Colon (tissue), 2 donors: Measurements from ENCODE around the gene CRABP2.

ENCODE experiments used
- FAIRE-seq: peaks from 2 replicates; lab custom pipeline; 2012; peaks lifted over from hg19 to GRCh38; lab: Jason Lieb, UNC
- donor health status: control.
- donor health status: control.

CRABP2 gene

GRCh38 chr1:156689953-156690674 is 15.3 kb downstream of the CRABP2 start:
- no peak for FAIRE-seq

GRCh38 chr1:156689035-156689952 is 16.1 kb downstream of the CRABP2 start:
- FAIRE-seq, result no peak

GRCh38 chr1:156684227-156684782 is 21.1 kb downstream of the CRABP2 start:
- FAIRE-seq, result no peak

- FAIRE-seq, result no peak
These were observed 23.1 kb downstream of the CRABP2 start for GRCh38 chr1:156682166-156682890.

GRCh38 chr1:156681196-156681960 is 24.0 kb downstream of the CRABP2 start:
- no peak for FAIRE-seq

GRCh38 chr1:156680056-156680455 is 25.3 kb downstream of the CRABP2 start:
- FAIRE-seq, result no peak

- no peak for FAIRE-seq
These were observed 27.5 kb downstream of the CRABP2 start for GRCh38 chr1:156677616-156678596.

GRCh38 chr1:156676820-156677615 is 28.4 kb downstream of the CRABP2 start, which contains the start of gene NES:
TSS of gene NES (minus strand) at chr1:156677407. CDS start at chr1:156677264, 143 bp downstream.
- no peak for FAIRE-seq

GRCh38 chr1:156676114-156676819 is 29.1 kb downstream of the CRABP2 start:
- FAIRE-seq, result no peak

GRCh38 chr1:156675210-156676113 is 29.9 kb downstream of the CRABP2 start:
- no peak for FAIRE-seq

GRCh38 chr1:156673387-156674121 is 31.8 kb downstream of the CRABP2 start:
- FAIRE-seq, result no peak

- no peak for FAIRE-seq
These were observed 33.6 kb downstream of the CRABP2 start for GRCh38 chr1:156671804-156672203.

- FAIRE-seq, result no peak
These were observed 34.6 kb downstream of the CRABP2 start for GRCh38 chr1:156670791-156671190.

- no peak for FAIRE-seq
These were observed 35.0 kb downstream of the CRABP2 start for GRCh38 chr1:156670359-156670758.

GRCh38 chr1:156669794-156670193 is 35.6 kb downstream of the CRABP2 start:
- FAIRE-seq, result no peak

- FAIRE-seq, result no peak
These were observed 36.4 kb downstream of the CRABP2 start for GRCh38 chr1:156668801-156669637.
